H1 (cell line): Measurements from ENCODE around the gene CFAP74.

Experiments
- CHD2 ChIP-seq: IDR thresholded peaks from 2 replicates; pipeline ENCODE4 v1.6.1; 2012; ENCODE audit warnings: low read length, improper control_type of control experiment
- SIN3A ChIP-seq, 2 experiments: IDR thresholded peaks in 1 of 2; conservative IDR thresholded peaks in 1 of 2; 2 replicates each; pipeline ENCODE4 v1.6.1; 2011 to 2012; ENCODE audit warnings: low read length in 2 of 2, improper control_type of control experiment in 1 of 2, low read depth in 1 of 2, mild to moderate bottlenecking in 1 of 2

- no peak for TF ChIP-seq SIN3A (conservative IDR thresholded peaks at IDR 0.05 in 1 of 2, IDR thresholded peaks at IDR 0.05 in 1 of 2; ENCODE audit: low read depth in 1 of 2, low read length in 2 of 2)
- TF ChIP-seq CHD2: no peak
Observed at GRCh38 chr1:1907098-1907736, 96.4 kb downstream of the CFAP74 start.
